ENCODE results near the gene DCAF5. TPM values are rescaled to one million over a fixed set of nuclear protein-coding genes. Genes with fewer than 3 reads are reported as not detected.

DCAF5 gene, protein sequence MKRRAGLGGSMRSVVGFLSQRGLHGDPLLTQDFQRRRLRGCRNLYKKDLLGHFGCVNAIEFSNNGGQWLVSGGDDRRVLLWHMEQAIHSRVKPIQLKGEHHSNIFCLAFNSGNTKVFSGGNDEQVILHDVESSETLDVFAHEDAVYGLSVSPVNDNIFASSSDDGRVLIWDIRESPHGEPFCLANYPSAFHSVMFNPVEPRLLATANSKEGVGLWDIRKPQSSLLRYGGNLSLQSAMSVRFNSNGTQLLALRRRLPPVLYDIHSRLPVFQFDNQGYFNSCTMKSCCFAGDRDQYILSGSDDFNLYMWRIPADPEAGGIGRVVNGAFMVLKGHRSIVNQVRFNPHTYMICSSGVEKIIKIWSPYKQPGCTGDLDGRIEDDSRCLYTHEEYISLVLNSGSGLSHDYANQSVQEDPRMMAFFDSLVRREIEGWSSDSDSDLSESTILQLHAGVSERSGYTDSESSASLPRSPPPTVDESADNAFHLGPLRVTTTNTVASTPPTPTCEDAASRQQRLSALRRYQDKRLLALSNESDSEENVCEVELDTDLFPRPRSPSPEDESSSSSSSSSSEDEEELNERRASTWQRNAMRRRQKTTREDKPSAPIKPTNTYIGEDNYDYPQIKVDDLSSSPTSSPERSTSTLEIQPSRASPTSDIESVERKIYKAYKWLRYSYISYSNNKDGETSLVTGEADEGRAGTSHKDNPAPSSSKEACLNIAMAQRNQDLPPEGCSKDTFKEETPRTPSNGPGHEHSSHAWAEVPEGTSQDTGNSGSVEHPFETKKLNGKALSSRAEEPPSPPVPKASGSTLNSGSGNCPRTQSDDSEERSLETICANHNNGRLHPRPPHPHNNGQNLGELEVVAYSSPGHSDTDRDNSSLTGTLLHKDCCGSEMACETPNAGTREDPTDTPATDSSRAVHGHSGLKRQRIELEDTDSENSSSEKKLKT
- total RNA-seq = 48.1 to 56.9 TPM (median 48.3 TPM) in 3 replicates
- long read RNA-seq, full-length matches to known transcripts = 13 of 47 reads
- long read RNA-seq, partial matches to known transcripts = 0 of 47 reads
- long read RNA-seq, other reads (novel, unspliced or antisense) = 34 of 47 reads

DNA sequence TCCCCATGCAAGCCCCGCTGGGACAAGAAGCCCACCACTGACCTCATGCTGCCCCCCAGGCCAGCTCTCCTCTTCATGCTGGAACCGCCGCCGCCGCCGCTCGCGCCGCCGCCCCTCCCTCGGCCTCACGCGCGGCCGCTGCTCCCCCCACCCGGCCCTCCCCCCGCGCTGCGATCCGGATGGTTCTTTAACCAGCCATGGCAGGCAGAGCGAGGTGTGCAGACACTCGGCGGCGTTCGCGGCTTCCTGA lies at the start of gene DCAF5:
DCAF5 (minus strand) TSS at position 218 of the 250 bp plus-strand sequence; CDS start at position 77, 141 bp downstream.
- H3K36me3 Mint-ChIP-seq (ENCODE audit: low read depth) = peaks cover 5% of the 10 kb centered on the region
- TF ChIP-seq, protein P1, sequence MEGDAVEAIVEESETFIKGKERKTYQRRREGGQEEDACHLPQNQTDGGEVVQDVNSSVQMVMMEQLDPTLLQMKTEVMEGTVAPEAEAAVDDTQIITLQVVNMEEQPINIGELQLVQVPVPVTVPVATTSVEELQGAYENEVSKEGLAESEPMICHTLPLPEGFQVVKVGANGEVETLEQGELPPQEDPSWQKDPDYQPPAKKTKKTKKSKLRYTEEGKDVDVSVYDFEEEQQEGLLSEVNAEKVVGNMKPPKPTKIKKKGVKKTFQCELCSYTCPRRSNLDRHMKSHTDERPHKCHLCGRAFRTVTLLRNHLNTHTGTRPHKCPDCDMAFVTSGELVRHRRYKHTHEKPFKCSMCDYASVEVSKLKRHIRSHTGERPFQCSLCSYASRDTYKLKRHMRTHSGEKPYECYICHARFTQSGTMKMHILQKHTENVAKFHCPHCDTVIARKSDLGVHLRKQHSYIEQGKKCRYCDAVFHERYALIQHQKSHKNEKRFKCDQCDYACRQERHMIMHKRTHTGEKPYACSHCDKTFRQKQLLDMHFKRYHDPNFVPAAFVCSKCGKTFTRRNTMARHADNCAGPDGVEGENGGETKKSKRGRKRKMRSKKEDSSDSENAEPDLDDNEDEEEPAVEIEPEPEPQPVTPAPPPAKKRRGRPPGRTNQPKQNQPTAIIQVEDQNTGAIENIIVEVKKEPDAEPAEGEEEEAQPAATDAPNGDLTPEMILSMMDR (IDR thresholded peaks at IDR 0.05) = no peak
- peak within 1 kb of the TSS; percentile 92 for H3K27ac Mint-ChIP-seq (ENCODE audit: unreplicated experiment)
- peaks cover 44% of the 10 kb centered on the region for H3K4me1 Mint-ChIP-seq (ENCODE audit: low read depth)
- H3K27me3 Mint-ChIP-seq (ENCODE audit: low read depth) = no peaks in the 10 kb centered on the region
- no peaks in the 10 kb centered on the region for H3K9me3 Mint-ChIP-seq (ENCODE audit: low read depth)
- peak within 1 kb of the TSS; percentile 92 for H3K4me3 Mint-ChIP-seq (ENCODE audit: unreplicated experiment)
- DNase-seq (ENCODE audit: low spot score) = no peak

DNA sequence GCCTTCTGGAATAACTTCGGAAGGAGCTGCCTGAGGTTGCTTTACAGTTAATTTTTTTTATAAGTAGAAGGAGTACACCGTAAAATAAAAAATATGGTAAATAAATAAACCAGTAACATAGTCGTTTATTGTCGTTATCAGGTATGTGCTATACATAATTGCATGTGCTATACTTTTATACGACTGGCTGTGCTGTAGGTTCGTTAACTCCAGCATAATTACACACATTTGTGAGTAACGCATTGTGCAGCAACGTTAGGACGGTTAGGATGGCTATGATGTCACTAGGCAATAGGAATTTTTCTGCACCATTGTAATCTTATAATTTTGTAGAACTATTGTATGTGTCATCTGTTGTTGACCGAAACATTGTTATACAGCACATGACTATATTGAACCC lies 46.9 kb upstream of the DCAF5 start:
- H3K27ac Mint-ChIP-seq (ENCODE audit: unreplicated experiment) = no peak overlapping the region
- TF ChIP-seq, protein P1 (IDR thresholded peaks at IDR 0.05) = no peak
- no peak for DNase-seq (ENCODE audit: low spot score)
- H3K27me3 Mint-ChIP-seq (ENCODE audit: low read depth) = no peaks in the 10 kb centered on the region
- no peaks in the 10 kb centered on the region for H3K9me3 Mint-ChIP-seq (ENCODE audit: low read depth)
- H3K4me1 Mint-ChIP-seq (ENCODE audit: low read depth) = peaks cover 4% of the 10 kb centered on the region
- no peak overlapping the region for H3K4me3 Mint-ChIP-seq (ENCODE audit: unreplicated experiment)
- H3K36me3 Mint-ChIP-seq (ENCODE audit: low read depth) = no peaks in the 10 kb centered on the region

DNA sequence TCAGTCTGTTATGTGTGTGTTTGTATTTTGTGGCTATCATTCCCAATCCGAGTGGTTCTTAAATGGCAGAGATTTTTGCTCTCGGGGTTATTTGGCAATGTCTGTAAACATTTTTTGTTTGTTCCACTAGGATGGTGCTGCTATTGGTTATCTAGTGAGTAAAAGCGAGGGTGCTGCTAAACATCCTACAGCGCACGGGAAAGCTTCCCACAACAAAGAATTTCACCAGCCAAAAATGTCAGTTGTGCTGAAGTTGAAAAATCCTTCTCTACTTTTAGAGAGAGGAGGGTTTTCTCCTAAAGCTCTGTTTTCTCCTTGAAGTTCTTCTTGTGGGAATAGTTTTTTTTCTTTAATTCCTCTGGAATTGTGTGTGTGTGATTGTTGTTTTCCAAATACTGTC lies 40.8 kb upstream of the DCAF5 start:
- H3K27ac Mint-ChIP-seq (ENCODE audit: unreplicated experiment) = no peak overlapping the region
- no peak overlapping the region for H3K4me3 Mint-ChIP-seq (ENCODE audit: unreplicated experiment)
- TF ChIP-seq, protein P1 (IDR thresholded peaks at IDR 0.05) = no peak
- DNase-seq (ENCODE audit: low spot score) = no peak
- H3K36me3 Mint-ChIP-seq (ENCODE audit: low read depth) = no peaks in the 10 kb centered on the region
- peaks cover 22% of the 10 kb centered on the region for H3K4me1 Mint-ChIP-seq (ENCODE audit: low read depth)
- no peaks in the 10 kb centered on the region for H3K9me3 Mint-ChIP-seq (ENCODE audit: low read depth)
- no peaks in the 10 kb centered on the region for H3K27me3 Mint-ChIP-seq (ENCODE audit: low read depth)

DNA sequence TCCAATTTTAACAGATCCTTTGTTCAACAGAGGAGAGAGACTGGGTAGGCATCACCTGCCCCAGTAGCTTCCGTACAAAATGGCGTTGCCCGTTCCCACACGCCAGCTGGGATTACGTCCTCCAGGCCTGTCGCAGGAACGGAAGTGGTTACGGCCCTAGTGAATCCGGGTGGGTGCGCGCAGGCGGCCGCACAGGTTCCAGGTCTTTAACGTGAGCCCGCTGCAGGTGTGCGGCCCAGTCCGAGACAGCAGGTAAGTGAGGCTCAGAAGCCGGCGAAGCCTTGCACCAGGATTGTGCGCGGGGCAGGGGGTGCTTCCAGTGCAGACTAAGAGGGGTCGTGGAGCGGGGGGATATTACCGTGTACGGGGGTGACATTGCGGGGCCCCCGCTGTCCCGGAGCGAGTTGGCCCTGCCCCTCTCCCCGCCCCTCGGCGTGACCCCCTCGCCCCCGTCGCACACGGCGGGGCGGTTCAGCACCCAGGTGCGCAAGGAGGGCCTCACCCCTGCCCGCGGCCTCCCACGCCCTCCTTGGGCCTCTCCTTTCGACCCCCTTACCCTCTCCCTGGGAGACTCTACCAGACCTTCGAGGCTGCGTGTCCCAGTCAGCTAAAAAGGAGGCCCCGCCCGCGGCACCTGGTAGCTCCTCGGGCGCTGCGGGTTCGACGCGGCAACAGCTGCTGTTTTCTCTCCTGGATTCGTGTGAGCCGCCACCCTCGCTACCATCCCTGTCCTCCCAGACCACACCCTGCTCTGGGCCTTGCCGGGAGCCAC lies 38.6 kb upstream of the DCAF5 start, which contains the start of gene EXD2:
EXD2 (plus strand) TSS at position 159 of the 772 bp plus-strand sequence. CDS start 17,973 bp downstream, outside the sequence.
- Mint-ChIP-seq H3K4me1 (ENCODE audit: low read depth) (peaks cover 22% of the 10 kb centered on the region), H3K27me3 (ENCODE audit: low read depth) (no peaks in the 10 kb centered on the region), H3K9me3 (ENCODE audit: low read depth) (no peaks in the 10 kb centered on the region), H3K27ac (ENCODE audit: unreplicated experiment) (peak within 1 kb of the TSS; percentile 90), H3K4me3 (ENCODE audit: unreplicated experiment) (peak within 1 kb of the TSS; percentile 95), H3K36me3 (ENCODE audit: low read depth) (no peaks in the 10 kb centered on the region)
- DNase-seq (ENCODE audit: low spot score) = peak; percentile 91
- TF ChIP-seq, protein P1 (IDR thresholded peaks at IDR 0.05) = no peak

Measured in chondrocyte (in vitro differentiated cells).